HEK293T (cell line): ENCODE measurements around the gene MEI1.

Experiments used
- CTCF ChIA-PET: fragments of 350-600 bp; formaldehyde crosslinking; extraction: SDS; loops from one replicate; lab custom pipeline; 2021; ENCODE audit warnings: antibody characterized with exemption, inconsistent platforms; lab: Yijun Ruan, JAX
- POLR2A ChIA-PET: fragments of 350-600 bp; formaldehyde crosslinking; extraction: SDS; loops from one replicate; lab custom pipeline; 2020; ENCODE audit warnings: antibody characterized with exemption, inconsistent platforms; lab: Yijun Ruan, JAX
- DNase-seq: peaks from one replicate; pipeline ENCODE4 v3.0.0; 2012; ENCODE audit warnings: mixed read lengths; ENCODE audit errors: extremely low spot score
- ARNT ChIP-seq: fragments of 450-650 bp; IDR thresholded peaks from 2 replicates; pipeline ENCODE4 v1.6.1; 2017; ENCODE audit warnings: mild to moderate bottlenecking
- BHLHE40 ChIP-seq: fragments of 450-650 bp; IDR thresholded peaks from 2 replicates; pipeline ENCODE4 v1.6.1; 2016; ENCODE audit warnings: mild to moderate bottlenecking, moderate library complexity, borderline replicate concordance
- CTBP1 ChIP-seq: fragments of 450-650 bp; IDR thresholded peaks from 2 replicates; pipeline ENCODE4 v1.6.1; 2016; ENCODE audit warnings: borderline replicate concordance
- ELF4 ChIP-seq: fragments of 450-650 bp; IDR thresholded peaks from 2 replicates; pipeline ENCODE4 v1.6.1; 2017; ENCODE audit warnings: antibody characterized with exemption
- FOXA1 ChIP-seq: fragments of 450-650 bp; IDR thresholded peaks from 2 replicates; pipeline ENCODE4 v1.6.1; 2016; ENCODE audit warnings: mild to moderate bottlenecking
- FOXK2 ChIP-seq: fragments of 450-650 bp; IDR thresholded peaks from 2 replicates; pipeline ENCODE4 v1.6.1; 2016; ENCODE audit warnings: mild to moderate bottlenecking
- FOXM1 ChIP-seq: fragments of 450-650 bp; IDR thresholded peaks from 2 replicates; pipeline ENCODE4 v1.6.1; 2017; ENCODE audit warnings: mild to moderate bottlenecking, borderline replicate concordance
- HDGF ChIP-seq: fragments of 450-650 bp; IDR thresholded peaks from 2 replicates; pipeline ENCODE4 v1.6.1; 2017; ENCODE audit warnings: antibody characterized with exemption, borderline replicate concordance
- L3MBTL2 ChIP-seq: fragments of 450-650 bp; conservative IDR thresholded peaks from 2 replicates; pipeline ENCODE4 v1.6.1; 2016; ENCODE audit warnings: mild to moderate bottlenecking
- LEF1 ChIP-seq: fragments of 450-650 bp; IDR thresholded peaks from 2 replicates; pipeline ENCODE4 v1.6.1; 2017; ENCODE audit warnings: mild to moderate bottlenecking, borderline replicate concordance
- NFRKB ChIP-seq: fragments of 450-650 bp; IDR thresholded peaks from 2 replicates; pipeline ENCODE4 v1.6.1; 2016; ENCODE audit warnings: mild to moderate bottlenecking, moderate library complexity
- SP1 ChIP-seq: fragments of 450-650 bp; IDR thresholded peaks from 2 replicates; pipeline ENCODE4 v1.6.1; 2017
- SUZ12 ChIP-seq: fragments of 450-650 bp; IDR thresholded peaks from 2 replicates; pipeline ENCODE4 v1.6.1; 2016; ENCODE audit warnings: mild to moderate bottlenecking
- TARDBP ChIP-seq: fragments of 450-650 bp; IDR thresholded peaks from 2 replicates; pipeline ENCODE4 v1.6.1; 2016
- ZNF384 ChIP-seq: fragments of 450-650 bp; IDR thresholded peaks from 2 replicates; pipeline ENCODE4 v1.6.1; 2016
- TF ChIP-seq, protein P1 (sequence below): fragments of 450-650 bp; IDR thresholded peaks from 2 replicates; pipeline ENCODE4 v1.6.1; 2016

Gene MEI1

GRCh38 chr22:41840216-41840615 is 140.9 kb downstream of the MEI1 start:
- POLR2A ChIA-PET = interaction anchor here (1.4 to 2.8 kb wide), 2 partner anchors 8 to 39 kb away, joined by 6 to 11 read pairs; partner anchors contain the start of genes CCDC134 and SREBF2
- TF ChIP-seq BHLHE40 (no peak), SP1 (no peak), ARNT (no peak)
- no peak for DNase-seq
- CTCF ChIA-PET = no interaction called here

DNA sequence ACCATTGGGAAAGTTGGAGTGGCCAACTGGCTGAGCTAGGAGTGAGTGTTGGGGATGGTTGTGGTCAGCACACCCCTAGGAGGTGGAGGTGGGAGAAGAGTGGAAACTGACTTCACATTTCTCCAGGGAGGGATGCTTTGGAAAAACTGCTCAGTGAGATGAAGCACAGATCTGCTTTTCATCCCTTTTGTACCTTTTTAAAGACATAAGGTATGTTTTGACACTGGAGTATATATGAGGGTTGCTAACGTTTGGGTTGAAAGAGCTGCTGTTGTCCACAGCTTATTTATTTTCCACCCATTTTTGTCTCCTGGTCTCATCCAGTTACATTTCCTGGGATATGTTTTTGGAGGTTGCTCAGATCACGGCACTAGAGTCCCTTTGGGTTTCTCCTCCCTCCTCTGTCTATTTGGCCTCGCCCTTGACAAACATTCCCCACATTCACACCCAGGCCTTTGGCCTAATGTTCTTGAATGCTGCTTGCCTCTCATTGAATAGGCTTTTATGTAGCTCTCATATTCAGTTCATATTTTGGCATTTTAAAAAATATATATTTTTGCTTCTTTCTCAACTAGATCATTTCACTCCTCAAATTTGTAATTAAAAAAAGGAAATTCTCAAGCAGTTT is 141.9 kb downstream of the MEI1 start:
- POLR2A ChIA-PET = interaction anchor here (1.1 to 2.8 kb wide), 3 partner anchors 9 to 41 kb away, joined by 3 to 11 read pairs (median 5); partner anchors contain the start of genes CCDC134 and SREBF2

DNA sequence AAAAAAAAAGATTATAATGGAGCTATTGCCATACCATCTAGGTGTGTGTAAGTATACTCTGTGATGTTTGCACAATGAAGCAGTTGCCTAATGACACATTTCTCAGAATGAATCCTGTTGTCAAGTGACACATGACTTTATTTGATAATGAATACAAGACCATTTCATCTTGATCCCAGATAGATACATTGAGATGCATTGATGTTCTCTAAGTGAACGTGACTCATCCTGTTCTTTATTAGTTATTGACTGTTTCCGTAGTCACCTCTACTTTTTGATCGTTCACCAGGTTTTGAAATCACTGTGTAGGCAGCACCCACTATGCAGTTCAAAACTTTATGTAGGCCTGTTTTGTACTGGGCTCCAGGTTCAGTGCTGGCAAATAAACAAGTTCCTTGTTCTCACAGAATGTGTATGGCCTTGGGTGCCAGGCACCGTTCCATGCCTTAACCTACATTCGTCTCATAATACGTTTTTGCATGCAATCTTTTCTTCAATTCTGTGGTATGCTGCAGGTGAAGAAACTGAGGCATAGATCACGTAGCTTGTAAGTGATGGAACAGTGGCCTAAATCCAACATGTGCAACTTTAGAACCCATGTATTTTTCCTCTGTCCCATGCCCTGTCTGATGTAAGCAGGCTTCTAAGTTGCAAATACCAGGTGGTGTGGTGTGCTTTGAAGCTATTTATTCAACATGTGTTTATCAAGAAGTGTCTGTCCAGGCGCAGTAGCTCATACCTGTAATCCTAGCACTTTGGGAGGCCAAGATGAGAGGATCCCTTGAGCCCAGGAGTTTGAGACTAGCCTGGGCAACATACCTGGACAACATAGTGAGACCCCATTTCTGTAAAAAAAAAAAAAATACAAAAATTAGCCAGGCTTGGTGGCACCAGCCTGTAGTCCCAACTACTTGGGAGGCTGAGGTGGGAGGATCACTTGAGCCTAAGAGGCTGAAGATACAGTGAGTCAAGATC is 144.0 kb downstream of the MEI1 start:
- POLR2A ChIA-PET = interaction anchor here (2.8 to 3.7 kb wide), 2 partner anchors 11 kb away, joined by 11 to 18 read pairs; partner anchors contain the start of gene SREBF2

More for the DNA sequence above, 141.9 kb downstream of the MEI1 start:
- TF ChIP-seq TARDBP (no peak), NFRKB (no peak), FOXA1 (no peak), ZNF384 (no peak), FOXK2 (no peak), HDGF (no peak), LEF1 (no peak), SP1 (no peak)
- TF ChIP-seq, protein P1, sequence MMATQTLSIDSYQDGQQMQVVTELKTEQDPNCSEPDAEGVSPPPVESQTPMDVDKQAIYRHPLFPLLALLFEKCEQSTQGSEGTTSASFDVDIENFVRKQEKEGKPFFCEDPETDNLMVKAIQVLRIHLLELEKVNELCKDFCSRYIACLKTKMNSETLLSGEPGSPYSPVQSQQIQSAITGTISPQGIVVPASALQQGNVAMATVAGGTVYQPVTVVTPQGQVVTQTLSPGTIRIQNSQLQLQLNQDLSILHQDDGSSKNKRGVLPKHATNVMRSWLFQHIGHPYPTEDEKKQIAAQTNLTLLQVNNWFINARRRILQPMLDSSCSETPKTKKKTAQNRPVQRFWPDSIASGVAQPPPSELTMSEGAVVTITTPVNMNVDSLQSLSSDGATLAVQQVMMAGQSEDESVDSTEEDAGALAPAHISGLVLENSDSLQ = no peak
- no peak for DNase-seq
- CTCF ChIA-PET = interaction anchor here (1.0 to 1.5 kb wide), 2 partner anchors 16 to 144 kb away, joined by 3 to 4 read pairs; no protein-coding TSS in a partner anchor

DNA sequence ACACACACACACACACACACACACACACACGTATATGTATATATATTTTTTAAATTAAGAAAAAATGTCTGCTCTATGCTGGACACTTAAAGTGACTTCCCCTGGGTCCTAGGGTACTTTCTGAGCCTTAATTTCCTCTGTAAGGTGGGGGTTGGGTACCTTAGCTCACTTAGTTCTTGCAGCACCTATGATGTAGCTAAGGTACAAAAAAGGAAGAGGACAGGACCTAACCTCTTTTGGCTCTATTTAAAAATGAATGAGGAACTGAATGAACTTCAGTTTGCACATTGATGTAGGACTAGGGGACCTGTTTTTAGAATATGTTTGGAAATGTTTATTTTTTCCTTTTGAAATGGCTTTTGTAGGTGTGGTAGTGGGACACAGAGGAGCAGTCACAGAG is 144.7 kb downstream of the MEI1 start:
- TF ChIP-seq, protein P1 = no peak
- TF ChIP-seq TARDBP = no peak
- TF ChIP-seq ARNT = no peak
- no peak for TF ChIP-seq LEF1
- no peak for TF ChIP-seq BHLHE40
- CTCF ChIA-PET = interaction anchor here (0.7 to 2.0 kb wide), 2 partner anchors 81 to 147 kb away, joined by 3 to 7 read pairs; no protein-coding TSS in a partner anchor
- no peak for DNase-seq
- POLR2A ChIA-PET = interaction anchor here (1.1 to 3.7 kb wide), 2 partner anchors 12 to 44 kb away, joined by 4 to 18 read pairs; partner anchors contain the start of genes CCDC134 and SREBF2

More for the DNA sequence above, 144.0 kb downstream of the MEI1 start:
- DNase-seq = no peak
- CTCF ChIA-PET = interaction anchor here (0.5 to 0.7 kb wide), 3 partner anchors 24 to 106 kb away, joined by 3 read pairs; no protein-coding TSS in a partner anchor
- no peak for TF ChIP-seq HDGF
- TF ChIP-seq SUZ12 = no peak
- no peak for TF ChIP-seq ARNT
- TF ChIP-seq LEF1 = no peak
- TF ChIP-seq ELF4 = no peak

DNA sequence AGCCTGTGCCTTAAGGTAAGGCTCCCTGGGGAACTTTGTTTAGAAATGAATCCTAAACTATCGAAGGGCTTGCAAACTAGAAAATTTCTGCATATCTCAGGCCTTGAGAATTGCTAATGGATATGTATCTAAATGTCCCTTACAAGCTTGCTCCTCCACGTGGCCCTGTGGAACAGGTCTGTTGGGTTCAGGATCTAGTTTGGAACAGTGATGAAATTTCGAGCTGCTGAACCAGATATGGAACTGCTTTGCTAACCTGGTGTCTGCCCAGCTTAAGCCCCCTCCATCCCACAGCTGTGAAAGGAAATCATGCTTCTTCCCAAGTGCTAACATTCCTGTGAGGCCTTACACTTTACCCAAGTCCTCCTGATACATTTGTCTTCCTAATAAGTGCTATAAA is 145.2 kb downstream of the MEI1 start:
- ChIA-PET CTCF (interaction anchor here (2.0 kb wide), 1 partner anchor 147 kb away, joined by 7 read pairs; no protein-coding TSS in a partner anchor), POLR2A (interaction anchor here (1.1 to 3.7 kb wide), 2 partner anchors 12 to 44 kb away, joined by 4 to 18 read pairs; partner anchors contain the start of genes CCDC134 and SREBF2)
- TF ChIP-seq LEF1 (no peak), FOXM1 (no peak), CTBP1 (no peak), L3MBTL2 (no peak), BHLHE40 (no peak), NFRKB (no peak), SUZ12 (no peak), ARNT (no peak), SP1 (no peak), TARDBP (no peak), FOXK2 (no peak), HDGF (no peak), ELF4 (no peak), ZNF384 (no peak)
- TF ChIP-seq, protein P1 = no peak
- DNase-seq = no peak
